H1 (cell line): ENCODE results near the gene GUF1. TPM values are rescaled to one million over a fixed set of nuclear protein-coding genes. Genes with fewer than 3 reads are reported as not detected.

Experiments
- NANOG ChIP-seq: IDR thresholded peaks from 2 replicates; pipeline ENCODE4 v1.6.1; 2011; ENCODE audit warnings: low read length, low read depth, mild to moderate bottlenecking, inconsistent platforms; ENCODE audit not compliant: insufficient read depth, poor library complexity, severe bottlenecking
- PHF8 ChIP-seq: fragments of 200-600 bp; sonication (generic); conservative IDR thresholded peaks from 2 replicates; pipeline ENCODE4 v1.7.1; 2012; ENCODE audit warnings: low read depth, mild to moderate bottlenecking, inconsistent platforms, low read length, moderate library complexity
- TCF12 ChIP-seq: IDR thresholded peaks from 2 replicates; pipeline ENCODE4 v1.6.1; 2011; ENCODE audit warnings: low read depth, mild to moderate bottlenecking, low read length
- polyA plus RNA-seq, 7 experiments: library from polyadenylated mRNA; depleted of rRNA in 3 of 7; stranded (reverse) in 5 of 7; unstranded in 2 of 7; fragments of >200 nt in 5 of 7; fragments of 200-250 nt in 2 of 7; gene quantifications; 1 replicate in 5 of 7; 2 replicates in 1 of 7; 4 replicates in 1 of 7; pipeline versions ENCODE4 v1.2.1 to v1.2.3, GENCODE V29; 2011 to 2013; ENCODE audit warnings: missing spikeins in 2 of 7, mixed read lengths in 2 of 7
- total RNA-seq: library from RNA; stranded (reverse); fragmentation: NEBNext Ultra II Directional; extraction: Animal tissue kit (Norgen Biotek cat#: 25700); gene quantifications from 2 replicates; pipeline ENCODE4 v1.2.1, GENCODE V29; 2021
- TF ChIP-seq, protein P1 (sequence below): IDR thresholded peaks from 2 replicates; pipeline ENCODE4 v1.6.1; 2012; ENCODE audit warnings: low read length, inconsistent platforms

The GUF1 gene
- total and polyA plus RNA-seq, 2 of the 8 experiments (the other 6 are each of a cell fraction or from before 2014, with no cell fraction given), result 14.8 to 30.6 TPM

DNA sequence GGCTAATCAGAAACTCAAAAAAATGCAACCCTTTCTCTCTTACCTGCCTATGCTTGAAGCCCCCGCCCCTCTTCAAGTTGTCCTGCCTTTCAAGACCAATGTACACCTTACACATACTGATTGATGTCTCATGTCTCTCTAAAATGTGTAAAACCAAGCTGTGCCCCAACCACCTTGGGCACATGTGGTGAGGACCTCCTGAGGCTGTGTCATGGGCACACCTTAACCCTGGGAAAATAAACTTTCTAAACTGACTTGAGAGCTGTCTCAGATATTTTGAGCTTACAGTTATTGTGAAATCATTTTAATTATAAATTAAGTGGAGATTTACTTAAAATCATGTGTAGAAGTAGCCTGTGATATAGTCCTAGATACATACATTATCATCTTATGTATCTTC lies 22.2 kb downstream of the GUF1 start (continued):
- TF ChIP-seq NANOG (no peak), PHF8 (no peak), TCF12 (no peak)
- TF ChIP-seq, protein P1, sequence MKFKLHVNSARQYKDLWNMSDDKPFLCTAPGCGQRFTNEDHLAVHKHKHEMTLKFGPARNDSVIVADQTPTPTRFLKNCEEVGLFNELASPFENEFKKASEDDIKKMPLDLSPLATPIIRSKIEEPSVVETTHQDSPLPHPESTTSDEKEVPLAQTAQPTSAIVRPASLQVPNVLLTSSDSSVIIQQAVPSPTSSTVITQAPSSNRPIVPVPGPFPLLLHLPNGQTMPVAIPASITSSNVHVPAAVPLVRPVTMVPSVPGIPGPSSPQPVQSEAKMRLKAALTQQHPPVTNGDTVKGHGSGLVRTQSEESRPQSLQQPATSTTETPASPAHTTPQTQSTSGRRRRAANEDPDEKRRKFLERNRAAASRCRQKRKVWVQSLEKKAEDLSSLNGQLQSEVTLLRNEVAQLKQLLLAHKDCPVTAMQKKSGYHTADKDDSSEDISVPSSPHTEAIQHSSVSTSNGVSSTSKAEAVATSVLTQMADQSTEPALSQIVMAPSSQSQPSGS, result no peak
